IPS-20b (cell line): ENCODE results near the gene SLC39A7.

Experiments used
- H3K27ac ChIP-seq: one replicate; pipeline ENCODE4 v1.5.1; 2013; ENCODE audit warnings: low read length
- H3K27me3 ChIP-seq: 2 replicates; pipeline ENCODE4 v1.6.1; 2013; ENCODE audit warnings: mild to moderate bottlenecking, low read length, inconsistent platforms; ENCODE audit not compliant: insufficient read depth
- H3K36me3 ChIP-seq: 2 replicates; pipeline ENCODE4 v1.6.1; 2013; ENCODE audit warnings: low read depth, mild to moderate bottlenecking, inconsistent platforms, low read length, moderate library complexity; ENCODE audit not compliant: insufficient read depth
- H3K4me1 ChIP-seq: 2 replicates; pipeline ENCODE4 v1.6.1; 2013; ENCODE audit warnings: mild to moderate bottlenecking, control low read depth, inconsistent platforms, low read length, moderate library complexity; ENCODE audit not compliant: insufficient read depth
- H3K4me3 ChIP-seq: 2 replicates; pipeline ENCODE4 v1.5.1; 2013; ENCODE audit warnings: mild to moderate bottlenecking, low read length, inconsistent platforms
- H3K9ac ChIP-seq: 2 replicates; pipeline ENCODE4 v1.6.1; 2013; ENCODE audit warnings: low read depth, mild to moderate bottlenecking, inconsistent platforms, low read length, moderate library complexity
- H3K9me3 ChIP-seq: 2 replicates; pipeline ENCODE4 v1.6.1; 2013; ENCODE audit warnings: mild to moderate bottlenecking, low read depth, low read length, inconsistent platforms; ENCODE audit not compliant: insufficient read depth

The SLC39A7 gene

GRCh38 chr6:33194431-33194979, 6.2 kb upstream of the SLC39A7 start:
- Histone ChIP-seq H3K4me3 (no peak overlapping the region), H3K27me3 (peaks cover 34% of the 10 kb centered on the region), H3K36me3 (peaks cover 31% of the 10 kb centered on the region), H3K9ac (no peak overlapping the region), H3K9me3 (no peaks in the 10 kb centered on the region), H3K4me1 (peaks cover 6% of the 10 kb centered on the region; the same call in 1 of the 2 replicates), H3K27ac (no peak overlapping the region)

GRCh38 chr6:33195304-33196165, 5.1 kb upstream of the SLC39A7 start:
- Histone ChIP-seq H3K4me3 (no peak overlapping the region), H3K27me3 (peaks cover 25% of the 10 kb centered on the region), H3K36me3 (peaks cover 31% of the 10 kb centered on the region), H3K9ac (no peak overlapping the region), H3K4me1 (peaks cover 6% of the 10 kb centered on the region; the same call in 1 of the 2 replicates), H3K27ac (no peak overlapping the region), H3K9me3 (no peaks in the 10 kb centered on the region)

DNA sequence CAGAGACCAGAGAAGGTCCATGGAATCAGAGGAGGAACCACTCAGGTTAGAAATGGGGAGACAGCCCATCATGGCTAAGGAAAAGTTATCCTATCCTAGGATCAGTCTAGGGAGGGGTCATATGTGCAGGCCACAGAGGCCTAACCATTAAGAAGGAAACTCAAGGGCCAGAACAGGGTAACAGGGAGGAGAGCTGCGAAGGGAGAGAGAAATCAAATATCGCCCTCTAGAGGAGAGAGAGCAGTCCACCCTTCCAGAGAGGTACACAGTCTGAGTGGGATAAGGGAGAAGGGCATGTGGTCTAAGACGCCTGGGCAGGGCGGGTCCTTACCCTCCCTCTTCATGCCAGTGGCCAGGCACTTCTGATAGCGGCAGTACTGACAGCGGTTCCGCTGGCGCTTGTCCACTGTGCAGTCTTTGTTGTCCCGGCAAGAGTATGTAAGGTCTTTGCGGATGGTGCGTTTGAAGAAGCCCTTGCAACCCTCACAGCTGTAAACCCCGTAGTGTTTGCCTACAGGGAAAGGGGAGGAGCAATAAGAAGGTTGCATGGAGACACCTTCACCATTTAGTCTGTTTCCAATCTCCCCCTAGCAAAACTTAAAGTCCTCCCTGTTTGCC, 3.1 kb upstream of the SLC39A7 start:
- H3K9me3 ChIP-seq, result no peaks in the 10 kb centered on the region
- peaks cover 3% of the 10 kb centered on the region; the same call in 1 of the 2 replicates for H3K4me1 ChIP-seq
- no peak overlapping the region for H3K4me3 ChIP-seq
- H3K9ac ChIP-seq, result no peak overlapping the region
- H3K27ac ChIP-seq, result no peak overlapping the region
- H3K27me3 ChIP-seq, result peaks cover 6% of the 10 kb centered on the region
- peaks cover 42% of the 10 kb centered on the region for H3K36me3 ChIP-seq

- H3K4me3 ChIP-seq, result no peak overlapping the region
- no peak overlapping the region for H3K9ac ChIP-seq
- peaks cover 3% of the 10 kb centered on the region; the same call in 1 of the 2 replicates for H3K4me1 ChIP-seq
- H3K27me3 ChIP-seq, result no peaks in the 10 kb centered on the region
- peaks cover 50% of the 10 kb centered on the region for H3K36me3 ChIP-seq
- H3K27ac ChIP-seq, result no peak overlapping the region
- no peaks in the 10 kb centered on the region for H3K9me3 ChIP-seq
Observed at GRCh38 chr6:33198159-33198852, 2.4 kb upstream of the SLC39A7 start.

- Histone ChIP-seq H3K36me3 (peaks cover 56% of the 10 kb centered on the region), H3K9ac (no peak overlapping the region; the same call in 1 of the 2 replicates), H3K27ac (no peak overlapping the region)
Observed at GRCh38 chr6:33198853-33199436, 1.7 kb upstream of the SLC39A7 start.

GRCh38 chr6:33199687-33200218, 914 bp upstream of the SLC39A7 start:
- peak overlapping the region; percentile 96 for H3K4me3 ChIP-seq
- H3K36me3 ChIP-seq, result peaks cover 51% of the 10 kb centered on the region
- no peaks in the 10 kb centered on the region for H3K27me3 ChIP-seq
- peaks cover 9% of the 10 kb centered on the region for H3K4me1 ChIP-seq
- H3K27ac ChIP-seq, result no peak overlapping the region
- peak overlapping the region; percentile 95; the same call in 1 of the 2 replicates for H3K9ac ChIP-seq
- H3K9me3 ChIP-seq, result no peaks in the 10 kb centered on the region

More at GRCh38 chr6:33198853-33199436, 1.7 kb upstream of the SLC39A7 start:
- peak overlapping the region; percentile 96 for H3K4me3 ChIP-seq
- peaks cover 6% of the 10 kb centered on the region for H3K4me1 ChIP-seq
- H3K9me3 ChIP-seq, result no peaks in the 10 kb centered on the region
- H3K27me3 ChIP-seq, result no peaks in the 10 kb centered on the region

DNA sequence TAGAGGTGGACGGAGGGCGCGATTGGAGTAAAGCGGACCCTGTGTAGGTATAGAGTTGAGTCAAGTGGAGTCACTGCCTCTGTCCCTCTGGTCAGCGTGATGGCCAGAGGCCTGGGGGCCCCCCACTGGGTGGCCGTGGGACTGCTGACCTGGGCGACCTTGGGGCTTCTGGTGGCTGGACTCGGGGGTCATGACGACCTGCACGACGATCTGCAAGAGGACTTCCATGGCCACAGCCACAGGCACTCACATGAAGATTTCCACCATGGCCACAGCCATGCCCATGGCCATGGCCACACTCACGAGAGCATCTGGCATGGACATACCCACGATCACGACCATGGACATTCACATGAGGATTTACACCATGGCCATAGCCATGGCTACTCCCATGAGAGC, 479 bp downstream of the SLC39A7 start:
- peak overlapping the region; percentile 95 for H3K9ac ChIP-seq
- peak overlapping the region; percentile 96 for H3K4me3 ChIP-seq
- peak overlapping the region; percentile 85 for H3K27ac ChIP-seq
- peaks cover 37% of the 10 kb centered on the region for H3K36me3 ChIP-seq
- H3K4me1 ChIP-seq, result peaks cover 14% of the 10 kb centered on the region
- H3K9me3 ChIP-seq, result no peaks in the 10 kb centered on the region
- H3K27me3 ChIP-seq, result peaks cover 13% of the 10 kb centered on the region

DNA sequence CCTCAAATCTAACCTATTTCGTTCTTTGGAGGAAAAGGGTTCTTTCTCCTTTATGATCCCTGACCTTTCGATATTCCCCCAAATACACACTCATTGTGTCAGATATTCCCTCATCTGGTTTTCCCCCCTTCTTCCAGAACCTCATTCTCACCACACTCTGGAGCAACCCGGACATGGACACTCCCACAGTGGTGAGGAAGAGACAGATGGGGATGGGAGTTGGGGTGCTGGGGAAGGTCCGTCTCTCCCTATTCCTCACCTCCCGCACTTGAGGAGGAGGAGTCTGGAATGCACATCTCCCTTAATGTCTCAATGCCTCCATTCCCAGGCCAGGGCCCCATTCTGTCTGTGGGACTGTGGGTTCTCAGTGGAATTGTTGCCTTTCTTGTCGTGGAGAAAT, 1.3 kb downstream of the SLC39A7 start:
- Histone ChIP-seq H3K4me1 (peaks cover 14% of the 10 kb centered on the region), H3K9ac (peak overlapping the region; percentile 95; the same call in 1 of the 2 replicates), H3K27ac (no peak overlapping the region), H3K4me3 (peak overlapping the region; percentile 96), H3K27me3 (peaks cover 21% of the 10 kb centered on the region), H3K9me3 (no peaks in the 10 kb centered on the region), H3K36me3 (peaks cover 30% of the 10 kb centered on the region)

GRCh38 chr6:33202799-33203198, 2.1 kb downstream of the SLC39A7 start:
- no peak overlapping the region for H3K4me3 ChIP-seq
- H3K9me3 ChIP-seq, result no peaks in the 10 kb centered on the region
- H3K27ac ChIP-seq, result no peak overlapping the region
- H3K9ac ChIP-seq, result no peak overlapping the region
- H3K4me1 ChIP-seq, result peaks cover 14% of the 10 kb centered on the region
- peaks cover 30% of the 10 kb centered on the region for H3K27me3 ChIP-seq
- H3K36me3 ChIP-seq, result peaks cover 26% of the 10 kb centered on the region

- peaks cover 26% of the 10 kb centered on the region for H3K36me3 ChIP-seq
- peak overlapping the region; percentile 24; the same call in 1 of the 2 replicates for H3K9ac ChIP-seq
- no peaks in the 10 kb centered on the region for H3K9me3 ChIP-seq
- H3K27ac ChIP-seq, result no peak overlapping the region
- H3K4me1 ChIP-seq, result peaks cover 14% of the 10 kb centered on the region
- peaks cover 34% of the 10 kb centered on the region for H3K27me3 ChIP-seq
- H3K4me3 ChIP-seq, result peak overlapping the region; percentile 87
Observed at GRCh38 chr6:33203443-33204164, 2.9 kb downstream of the SLC39A7 start.
